Neural progenitor cell (in vitro differentiated cells): ENCODE data around the gene CDH9. TPM values are rescaled to one million over a fixed set of nuclear protein-coding genes. Genes with fewer than 3 reads are reported as not detected.

Source experiments
- DNase-seq: peaks from one replicate; pipeline ENCODE4 v3.0.0-alpha.2; 2016; ENCODE audit warnings: low spot score
- H2AFZ ChIP-seq: fragments of 200-600 bp; sonication (generic); replicated peaks from 2 replicates; pipeline ENCODE4 v1.6.1; 2016; ENCODE audit warnings: antibody characterized with exemption
- H3F3A ChIP-seq: fragments of 200-600 bp; sonication (generic); 2 replicates; pipeline ENCODE4 v1.6.1; 2016; ENCODE audit warnings: antibody characterized with exemption, low read depth
- H3K27ac ChIP-seq: fragments of 200-600 bp; sonication (generic); 2 replicates; pipeline ENCODE4 v1.5.1; 2016; ENCODE audit warnings: mild to moderate bottlenecking
- H3K27me3 ChIP-seq: fragments of 200-600 bp; sonication (generic); 2 replicates; pipeline ENCODE4 v1.6.1; 2016; ENCODE audit warnings: mild to moderate bottlenecking, moderate library complexity
- H3K36me3 ChIP-seq: fragments of 200-600 bp; sonication (generic); 2 replicates; pipeline ENCODE4 v1.5.1; 2016
- H3K4me1 ChIP-seq: fragments of 200-600 bp; sonication (generic); 2 replicates; pipeline ENCODE4 v1.6.1; 2016; ENCODE audit warnings: mixed run types
- H3K4me2 ChIP-seq: fragments of 200-600 bp; sonication (generic); 2 replicates; pipeline ENCODE4 v1.6.1; 2016
- H3K4me3 ChIP-seq: fragments of 200-600 bp; sonication (generic); 2 replicates; pipeline ENCODE4 v1.5.1; 2016
- H3K79me2 ChIP-seq: fragments of 200-600 bp; sonication (generic); 2 replicates; pipeline ENCODE4 v1.6.1; 2016; ENCODE audit warnings: low read depth
- H3K9ac ChIP-seq: fragments of 200-600 bp; sonication (generic); 2 replicates; pipeline ENCODE4 v1.6.1; 2016
- H3K9me3 ChIP-seq: fragments of 200-600 bp; sonication (generic); 2 replicates; pipeline ENCODE4 v1.5.1; 2016; ENCODE audit warnings: low read depth
- H4K20me1 ChIP-seq: fragments of 200-600 bp; sonication (generic); 2 replicates; pipeline ENCODE4 v1.6.1; 2016; ENCODE audit warnings: low read depth
- H3K27ac Mint-ChIP-seq: 3 replicates; pipeline ENCODE4 v1.8.0; 2021; ENCODE audit warnings: mixed read lengths
- H3K27me3 Mint-ChIP-seq: 2 replicates; pipeline ENCODE4 v1.8.0; 2022; ENCODE audit warnings: low read depth, mild to moderate bottlenecking, inconsistent platforms, moderate library complexity, mixed read lengths; ENCODE audit not compliant: insufficient read depth
- H3K36me3 Mint-ChIP-seq: 3 replicates; pipeline ENCODE4 v1.8.0; 2021; ENCODE audit warnings: mixed read lengths
- H3K4me1 Mint-ChIP-seq: 3 replicates; pipeline ENCODE4 v1.8.0; 2021; ENCODE audit warnings: mixed read lengths
- H3K4me3 Mint-ChIP-seq: 3 replicates; pipeline ENCODE4 v1.8.0; 2021; ENCODE audit warnings: mild to moderate bottlenecking, moderate library complexity, mixed read lengths
- H3K9me3 Mint-ChIP-seq: 3 replicates; pipeline ENCODE4 v1.8.0; 2020; ENCODE audit warnings: mixed read lengths
- CTCF ChIP-seq: fragments of 200-600 bp; sonication (generic); IDR thresholded peaks from 2 replicates; pipeline ENCODE4 v1.5.1; 2017; ENCODE audit warnings: antibody characterized with exemption, mild to moderate bottlenecking
- EZH2 ChIP-seq: fragments of 200-600 bp; sonication (generic); IDR thresholded peaks from 2 replicates; pipeline ENCODE4 v1.6.1; 2017; ENCODE audit warnings: antibody characterized with exemption, mild to moderate bottlenecking, moderate library complexity
- EZH2phosphoT487 ChIP-seq: fragments of 200-600 bp; sonication (generic); IDR thresholded peaks from 2 replicates; pipeline ENCODE4 v1.6.1; 2017; ENCODE audit warnings: antibody characterized with exemption
- total RNA-seq: library from RNA; depleted of rRNA; stranded (reverse); fragments of >200 nt; gene quantifications from 2 replicates; pipeline ENCODE4 v1.2.3, GENCODE V29; 2015; ENCODE audit warnings: low replicate concordance

CDH9 gene
- total RNA-seq, 1 donor from 2014 or later = 2.8 TPM

GRCh38 chr5:26940994-26941393 lies 97.4 kb downstream of the CDH9 start:
- Mint-ChIP-seq H3K36me3 (no peaks in the 10 kb centered on the region), H3K9me3 (no peaks in the 10 kb centered on the region), H3K27ac (no peak overlapping the region), H3K27me3 (no peaks in the 10 kb centered on the region), H3K4me1 (peaks cover 11% of the 10 kb centered on the region), H3K4me3 (no peak overlapping the region)
- no peak for TF ChIP-seq CTCF
- TF ChIP-seq EZH2phosphoT487 = no peak
- no peak for TF ChIP-seq EZH2
- no peak overlapping the region for H3K27ac ChIP-seq
- H3K79me2 ChIP-seq = no peaks in the 10 kb centered on the region
- no peaks in the 10 kb centered on the region for H4K20me1 ChIP-seq
- no peaks in the 10 kb centered on the region for H3K4me1 ChIP-seq
- H3K27me3 ChIP-seq = no peaks in the 10 kb centered on the region
- no peaks in the 10 kb centered on the region for H3K9me3 ChIP-seq
- no peak overlapping the region for H2AFZ ChIP-seq
- H3F3A ChIP-seq = no peaks in the 10 kb centered on the region
- DNase-seq = no peak
- H3K9ac ChIP-seq = no peak overlapping the region
- no peak overlapping the region for H3K4me3 ChIP-seq
- H3K36me3 ChIP-seq = no peaks in the 10 kb centered on the region
- no peak overlapping the region for H3K4me2 ChIP-seq

- H3K36me3 Mint-ChIP-seq = no peaks in the 10 kb centered on the region
- TF ChIP-seq EZH2phosphoT487 (no peak), CTCF (no peak), EZH2 (no peak)
These were observed 106.1 kb downstream of the CDH9 start for GRCh38 chr5:26932238-26932637.

GRCh38 chr5:26921439-26921838 lies 116.9 kb downstream of the CDH9 start:
- no peak overlapping the region for H3K4me3 Mint-ChIP-seq
- Histone ChIP-seq H4K20me1 (no peaks in the 10 kb centered on the region), H3K79me2 (no peaks in the 10 kb centered on the region), H3K4me2 (no peak overlapping the region), H3K27me3 (no peaks in the 10 kb centered on the region), H3K9me3 (no peaks in the 10 kb centered on the region), H3F3A (no peaks in the 10 kb centered on the region), H3K36me3 (no peaks in the 10 kb centered on the region), H2AFZ (no peak overlapping the region), H3K4me3 (no peak overlapping the region), H3K4me1 (no peaks in the 10 kb centered on the region), H3K27ac (no peak overlapping the region), H3K9ac (no peak overlapping the region)
- H3K27me3 Mint-ChIP-seq = peaks cover 2% of the 10 kb centered on the region
- DNase-seq = no peak
- no peak overlapping the region for H3K27ac Mint-ChIP-seq
- H3K36me3 Mint-ChIP-seq = no peaks in the 10 kb centered on the region
- H3K9me3 Mint-ChIP-seq = peaks cover 10% of the 10 kb centered on the region
- H3K4me1 Mint-ChIP-seq = no peaks in the 10 kb centered on the region
- TF ChIP-seq EZH2 (no peak), CTCF (no peak), EZH2phosphoT487 (no peak)

More at GRCh38 chr5:26932238-26932637, 106.1 kb downstream of the CDH9 start:
- peaks cover 9% of the 10 kb centered on the region for H3K9me3 Mint-ChIP-seq
- H3K36me3 ChIP-seq = no peaks in the 10 kb centered on the region
- no peak overlapping the region for H3K27ac Mint-ChIP-seq
- H3K79me2 ChIP-seq = no peaks in the 10 kb centered on the region
- no peak overlapping the region for H3K4me3 Mint-ChIP-seq
- H3K4me1 ChIP-seq = no peaks in the 10 kb centered on the region
- no peak for DNase-seq
- no peak overlapping the region for H3K4me3 ChIP-seq
- H3K27me3 Mint-ChIP-seq = no peaks in the 10 kb centered on the region
- peaks cover 10% of the 10 kb centered on the region for H3K4me1 Mint-ChIP-seq
- H3K27me3 ChIP-seq = no peaks in the 10 kb centered on the region
- H4K20me1 ChIP-seq = no peaks in the 10 kb centered on the region
- no peak overlapping the region for H3K27ac ChIP-seq
- no peak overlapping the region for H3K9ac ChIP-seq
- no peak overlapping the region for H3K4me2 ChIP-seq
- no peaks in the 10 kb centered on the region for H3K9me3 ChIP-seq
- H3F3A ChIP-seq = no peaks in the 10 kb centered on the region
- H2AFZ ChIP-seq = no peak overlapping the region
